M059J (cell line): Measurements from ENCODE around the gene CACUL1. TPM values are rescaled to one million over a fixed set of nuclear protein-coding genes. Genes with fewer than 3 reads are reported as not detected.

Source experiments
- DNase-seq: peaks from one replicate; pipeline ENCODE4 v3.0.0-alpha.2; 2012; ENCODE audit warnings: low read depth
- total RNA-seq: library from RNA; depleted of rRNA; stranded (reverse); fragments of >200 nt; shearing (Covaris generic); gene quantifications from 2 replicates; pipeline ENCODE4 v1.2.3, GENCODE V29; 2014; rRNA removed

Gene CACUL1
- total RNA-seq, 1 experiment from 2014 or later = 33.7 TPM

DNA sequence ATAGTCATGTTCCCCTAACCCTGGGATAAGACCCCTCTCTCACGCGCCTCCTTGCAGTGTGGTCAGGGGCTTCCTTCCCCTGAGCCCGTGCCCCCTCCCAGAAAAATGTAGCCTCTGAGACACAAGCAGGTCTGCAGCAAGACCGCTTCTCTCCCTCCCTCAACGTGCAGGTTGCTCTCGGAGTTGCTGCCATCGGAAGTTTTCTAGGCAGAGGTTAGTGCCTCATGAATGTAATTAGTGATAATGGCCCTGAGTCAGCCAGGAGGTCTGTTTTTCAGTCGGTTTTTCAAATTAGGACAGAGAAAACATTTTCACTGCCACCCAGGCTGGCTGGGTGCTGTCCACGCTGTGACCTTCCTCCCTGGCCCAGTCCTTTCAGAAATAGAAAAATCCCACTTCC, 116.1 kb downstream of the CACUL1 start:
- DNase-seq = no peak

DNA sequence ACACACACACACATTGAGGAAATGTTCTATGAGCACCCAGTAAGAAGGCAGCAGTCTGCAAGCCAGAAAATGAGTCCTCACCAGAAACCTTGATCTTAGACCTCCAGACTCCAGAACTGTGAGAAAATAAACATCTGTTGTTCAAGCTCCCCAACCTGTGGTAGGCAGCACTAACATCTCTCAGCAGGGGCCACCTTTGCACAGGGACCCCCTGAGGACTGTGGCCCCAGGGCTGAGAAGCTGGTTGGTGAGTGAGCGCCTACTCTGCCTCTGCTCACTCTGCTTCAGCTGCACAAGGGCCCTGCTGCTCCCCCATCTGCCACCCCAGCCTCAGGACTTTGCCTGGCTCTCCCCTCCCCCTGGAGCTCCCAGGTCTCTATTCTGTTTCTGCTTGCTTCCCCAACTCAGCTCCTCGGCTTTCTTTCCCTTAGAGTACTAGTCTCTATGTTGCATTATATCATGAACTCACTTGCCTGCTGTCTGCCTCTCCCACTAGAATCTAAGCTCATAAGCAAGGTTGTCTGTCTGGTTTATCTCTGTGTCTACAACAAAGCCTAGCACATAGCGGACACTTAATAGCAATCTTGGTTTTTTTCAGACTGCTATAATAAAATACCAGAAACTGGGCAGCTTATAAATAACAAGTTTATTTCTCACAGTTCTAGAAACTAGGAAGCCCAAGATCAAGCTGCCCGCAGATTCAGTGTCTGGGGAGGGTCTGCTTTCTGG, 118.9 kb downstream of the CACUL1 start:
- no peak for DNase-seq

DNA sequence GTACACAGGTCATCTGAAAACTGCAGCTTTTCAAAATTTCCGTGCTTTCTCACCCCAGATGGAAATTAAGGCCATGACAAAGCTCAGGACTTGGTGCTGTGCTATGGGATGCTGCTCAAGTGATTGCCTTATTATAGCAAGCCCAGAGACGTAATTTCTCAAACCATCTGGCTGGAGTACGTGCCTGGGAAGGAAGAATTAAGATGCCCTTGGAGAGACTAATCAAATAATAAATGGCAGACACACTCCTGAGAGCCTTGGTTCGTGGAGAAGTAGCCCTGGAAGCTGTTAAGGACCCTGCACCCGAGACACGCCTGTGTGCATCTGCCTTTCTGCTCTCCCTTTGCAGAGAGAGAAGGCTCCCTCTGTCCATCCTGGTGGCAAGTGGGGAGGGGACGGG, 121.0 kb downstream of the CACUL1 start:
- DNase-seq = no peak

DNA sequence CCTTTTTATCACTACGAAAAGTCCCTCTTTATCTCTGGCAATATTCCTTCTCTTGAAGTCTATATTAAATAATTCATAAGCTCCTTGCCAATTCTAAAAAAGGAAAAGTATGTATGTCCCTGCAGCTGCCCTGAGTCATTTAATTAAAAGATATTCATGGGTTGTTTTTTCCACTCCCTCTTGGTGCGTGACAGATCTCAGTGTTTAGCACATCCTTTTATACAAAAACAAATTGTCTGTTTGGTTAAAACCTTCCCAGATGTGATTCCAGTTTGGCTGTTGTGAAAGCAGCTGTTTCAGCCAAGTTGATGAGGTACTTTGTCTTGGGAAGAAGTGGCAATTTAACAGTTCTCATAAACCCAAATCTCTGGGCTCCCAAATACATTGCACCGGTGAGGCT, 125.6 kb downstream of the CACUL1 start:
- no peak for DNase-seq

DNA sequence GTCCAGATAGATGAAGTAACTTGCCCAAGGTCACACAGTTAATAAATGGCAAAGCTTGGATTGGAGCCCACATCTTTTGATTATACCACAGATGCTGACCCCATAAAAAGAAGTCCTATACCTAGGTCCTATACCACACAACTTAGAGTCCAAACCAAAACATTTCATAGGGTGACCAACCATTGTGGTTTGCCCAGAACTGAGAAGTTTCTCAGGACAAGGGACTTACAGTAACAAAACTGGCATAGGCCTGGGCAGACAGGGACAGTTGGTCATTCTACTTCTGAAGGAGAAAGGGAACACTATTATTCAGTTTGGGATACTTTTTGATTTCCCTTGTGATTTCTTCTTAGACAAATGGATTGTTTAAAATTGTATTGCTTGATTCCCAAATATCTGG, 126.4 kb downstream of the CACUL1 start:
- DNase-seq = no peak

DNA sequence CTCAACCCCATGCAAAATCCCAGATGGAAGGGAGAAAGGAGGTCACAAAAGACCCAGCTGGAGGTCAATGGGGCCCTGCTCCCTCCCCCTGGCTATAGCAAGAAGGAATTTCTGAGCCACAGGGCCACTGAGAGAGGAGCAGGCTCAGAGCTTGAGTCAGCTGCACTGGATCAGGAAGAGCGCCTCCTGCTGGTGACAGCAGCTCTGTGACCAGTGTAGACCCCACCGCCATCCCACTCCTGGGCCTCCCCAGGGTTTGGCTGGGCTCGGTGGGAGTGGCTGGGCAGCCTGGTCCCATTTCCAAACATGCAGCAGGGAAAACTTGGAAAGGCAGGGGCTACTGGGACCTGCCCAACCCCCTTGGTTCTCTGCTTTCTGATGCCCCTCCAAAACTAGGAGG, 127.8 kb downstream of the CACUL1 start:
- DNase-seq = no peak

Other genes with a start within 250 kb of the CACUL1 start
- not detected in 2 replicates for gene PRLHR, start 159.3 kb downstream of the CACUL1 start, total RNA-seq